ENCODE measurements around the gene SDHAF4.

DNA sequence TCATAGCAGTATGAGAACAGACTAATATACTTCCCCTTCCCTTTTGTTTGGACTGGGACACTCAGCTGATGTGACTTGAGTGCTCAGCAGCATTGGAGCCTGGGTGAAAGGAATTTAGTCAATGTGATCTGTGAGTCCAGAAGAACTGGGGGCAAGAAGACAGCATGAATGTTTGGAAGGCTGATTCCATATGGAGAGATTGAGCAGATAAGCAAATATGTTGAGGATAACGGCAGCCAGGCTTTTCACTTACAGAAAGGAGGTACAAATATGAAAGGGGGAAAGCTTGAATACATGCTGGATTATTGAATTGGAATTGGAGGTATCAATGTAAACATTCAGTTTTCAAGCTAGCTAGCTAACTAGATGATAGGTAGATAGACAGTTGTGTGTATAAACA is 63.2 kb downstream of the SDHAF4 start:
- TF ChIP-seq EZH2 (IDR thresholded peaks at IDR 0.05; ENCODE audit: borderline replicate concordance, low read depth, low read length, severe bottlenecking) (no peak), POLR2AphosphoS5 (IDR thresholded peaks at IDR 0.05; ENCODE audit: insufficient read depth, low read depth, low read length) (no peak), POLR2A (IDR thresholded peaks at IDR 0.05; ENCODE audit: low read depth, low read length) (no peak), MYC (IDR thresholded peaks at IDR 0.05; ENCODE audit: low read depth, low read length) (no peak)
- TF ChIP-seq, protein P1, sequence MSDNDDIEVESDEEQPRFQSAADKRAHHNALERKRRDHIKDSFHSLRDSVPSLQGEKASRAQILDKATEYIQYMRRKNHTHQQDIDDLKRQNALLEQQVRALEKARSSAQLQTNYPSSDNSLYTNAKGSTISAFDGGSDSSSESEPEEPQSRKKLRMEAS (IDR thresholded peaks at IDR 0.05; ENCODE audit: insufficient read depth, insufficient read length): no peak
- TF ChIP-seq, protein P2, sequence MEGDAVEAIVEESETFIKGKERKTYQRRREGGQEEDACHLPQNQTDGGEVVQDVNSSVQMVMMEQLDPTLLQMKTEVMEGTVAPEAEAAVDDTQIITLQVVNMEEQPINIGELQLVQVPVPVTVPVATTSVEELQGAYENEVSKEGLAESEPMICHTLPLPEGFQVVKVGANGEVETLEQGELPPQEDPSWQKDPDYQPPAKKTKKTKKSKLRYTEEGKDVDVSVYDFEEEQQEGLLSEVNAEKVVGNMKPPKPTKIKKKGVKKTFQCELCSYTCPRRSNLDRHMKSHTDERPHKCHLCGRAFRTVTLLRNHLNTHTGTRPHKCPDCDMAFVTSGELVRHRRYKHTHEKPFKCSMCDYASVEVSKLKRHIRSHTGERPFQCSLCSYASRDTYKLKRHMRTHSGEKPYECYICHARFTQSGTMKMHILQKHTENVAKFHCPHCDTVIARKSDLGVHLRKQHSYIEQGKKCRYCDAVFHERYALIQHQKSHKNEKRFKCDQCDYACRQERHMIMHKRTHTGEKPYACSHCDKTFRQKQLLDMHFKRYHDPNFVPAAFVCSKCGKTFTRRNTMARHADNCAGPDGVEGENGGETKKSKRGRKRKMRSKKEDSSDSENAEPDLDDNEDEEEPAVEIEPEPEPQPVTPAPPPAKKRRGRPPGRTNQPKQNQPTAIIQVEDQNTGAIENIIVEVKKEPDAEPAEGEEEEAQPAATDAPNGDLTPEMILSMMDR (IDR thresholded peaks at IDR 0.05; ENCODE audit: extremely low read depth in 1 of 2, insufficient read depth in 1 of 2, low read depth in 1 of 2, low read length in 2 of 2): no peak

Data from endothelial cell of umbilical vein (primary cell).